NCI-H226 (cell line): ENCODE results near the gene TAF1.
"Not testable (repeated sequence)": the region's sequence is repeated elsewhere in the genome, so short reads cannot be mapped to it uniquely, and the experiment has no call there.

Experiments
- DNase-seq: peaks from one replicate; pipeline ENCODE4 v3.0.0-alpha.2; 2015

TAF1 gene

GRCh38 chrX:71509289-71509688 is 143.1 kb downstream of the TAF1 start:
- DNase-seq = no peak

GRCh38 chrX:71510161-71510560 is 144.0 kb downstream of the TAF1 start:
- no peak for DNase-seq

- DNase-seq = not testable (repeated sequence)
Measured at GRCh38 chrX:71513731-71514130, 147.6 kb downstream of the TAF1 start.

DNA sequence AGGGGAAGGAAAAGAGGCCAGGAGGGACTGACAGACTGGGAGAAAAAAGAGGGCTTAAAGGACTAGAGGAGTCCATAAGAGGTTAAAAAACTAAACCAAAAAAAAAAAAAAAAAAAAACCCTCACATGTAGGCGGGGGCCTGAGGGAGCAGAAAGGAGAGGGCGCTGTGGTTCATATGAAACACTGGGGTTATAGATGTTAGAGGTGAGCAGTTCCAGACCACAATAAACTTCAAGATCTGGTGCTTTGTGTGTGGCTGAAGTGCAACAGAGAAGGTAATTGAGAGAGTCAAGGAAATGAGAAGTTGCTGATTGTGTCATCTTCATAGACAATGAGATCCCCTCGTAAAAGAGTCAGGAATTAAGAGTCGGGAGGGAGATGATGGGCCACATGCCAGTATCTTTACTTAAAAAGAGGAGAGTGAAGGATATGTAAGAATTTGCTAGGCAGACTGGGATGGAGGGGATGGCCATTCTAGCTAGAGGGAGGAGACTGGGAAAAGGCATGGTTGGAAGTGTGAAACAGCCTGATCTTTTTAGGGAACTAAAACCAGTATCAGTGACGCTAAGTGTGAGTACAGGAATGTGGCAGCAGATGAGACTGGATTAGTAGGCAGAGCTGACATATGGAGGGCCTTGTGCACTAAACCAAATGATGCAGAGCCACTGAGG is 148.3 kb downstream of the TAF1 start:
- no peak for DNase-seq

GRCh38 chrX:71515038-71515396 is 148.9 kb downstream of the TAF1 start:
- DNase-seq = peak; percentile 9
